Ishikawa (cell line): ENCODE data around the gene UBE2O.
A peak's percentile ranks its signal among the peaks of the same experiment; 100 is the strongest.

ENCODE experiments used
- CEBPB ChIP-seq: IDR thresholded peaks from 2 replicates; pipeline ENCODE4 v1.6.1; 2012
- CREB1 ChIP-seq: IDR thresholded peaks from 2 replicates; pipeline ENCODE4 v1.6.1; 2012; ENCODE audit warnings: low read depth
- EGR1 ChIP-seq: IDR thresholded peaks from 2 replicates; pipeline ENCODE4 v1.6.1; 2012
- EP300 ChIP-seq: IDR thresholded peaks from 2 replicates; pipeline ENCODE4 v1.6.1; 2012; ENCODE audit warnings: borderline replicate concordance
- FOXM1 ChIP-seq: IDR thresholded peaks from 2 replicates; pipeline ENCODE4 v1.6.1; 2012; ENCODE audit warnings: low read depth, borderline replicate concordance
- MAX ChIP-seq: IDR thresholded peaks from 2 replicates; pipeline ENCODE4 v1.6.1; 2012
- NFIC ChIP-seq: IDR thresholded peaks from 2 replicates; pipeline ENCODE4 v1.6.1; 2012
- RAD21 ChIP-seq: IDR thresholded peaks from 2 replicates; pipeline ENCODE4 v1.6.1; 2012; ENCODE audit warnings: low read depth
- REST ChIP-seq: IDR thresholded peaks from 2 replicates; pipeline ENCODE4 v1.6.1; 2012; ENCODE audit warnings: low read depth, mild to moderate bottlenecking
- TAF1 ChIP-seq: IDR thresholded peaks from 2 replicates; pipeline ENCODE4 v1.6.1; 2012; ENCODE audit warnings: low read depth, mild to moderate bottlenecking
- TCF12 ChIP-seq: IDR thresholded peaks from 2 replicates; pipeline ENCODE4 v1.6.1; 2012; ENCODE audit warnings: low read depth
- TEAD4 ChIP-seq: IDR thresholded peaks from 2 replicates; pipeline ENCODE4 v1.6.1; 2012
- USF1 ChIP-seq: IDR thresholded peaks from 2 replicates; pipeline ENCODE4 v1.6.1; 2012
- YY1 ChIP-seq: IDR thresholded peaks from 2 replicates; pipeline ENCODE4 v1.6.1; 2012; ENCODE audit warnings: low read depth
- ZBTB7A ChIP-seq: IDR thresholded peaks from 2 replicates; pipeline ENCODE4 v1.6.1; 2012; ENCODE audit warnings: low read depth

UBE2O gene

GRCh38 chr17:76404256-76404655, 48.7 kb downstream of the UBE2O start:
- TF ChIP-seq USF1 (no peak), EGR1 (no peak), CEBPB (no peak), EP300 (no peak), RAD21 (no peak), REST (no peak), TAF1 (no peak), ZBTB7A (no peak), FOXM1 (no peak), MAX (no peak), NFIC (no peak), CREB1 (no peak), TEAD4 (no peak), YY1 (no peak), TCF12 (no peak)

- TF ChIP-seq TEAD4 (no peak), FOXM1 (no peak), EP300 (no peak), ZBTB7A (no peak), MAX (no peak), EGR1 (no peak)
Observed at GRCh38 chr17:76402711-76403110, 50.2 kb downstream of the UBE2O start.

GRCh38 chr17:76399175-76400172, 53.5 kb downstream of the UBE2O start:
- no peak for TF ChIP-seq REST
- no peak for TF ChIP-seq TCF12
- TF ChIP-seq RAD21: no peak

- TF ChIP-seq NFIC: no peak
- no peak for TF ChIP-seq EGR1
- peak; percentile 46; the same call in 1 of the 2 replicates for TF ChIP-seq TCF12
- TF ChIP-seq EP300: peak; percentile 49; the same call in 1 of the 2 replicates
- TF ChIP-seq REST: no peak
- peak; percentile 67 for TF ChIP-seq TEAD4
- no peak for TF ChIP-seq TAF1
- peak; percentile 45; the same call in 1 of the 2 replicates for TF ChIP-seq MAX
- TF ChIP-seq YY1: no peak
- TF ChIP-seq USF1: no peak
- no peak for TF ChIP-seq CREB1
- no peak for TF ChIP-seq CEBPB
- no peak for TF ChIP-seq FOXM1
Observed at GRCh38 chr17:76398523-76399174, 54.3 kb downstream of the UBE2O start.
